HG02943 (cell line): ENCODE measurements around the gene NKD2.
A peak's percentile ranks its signal among the peaks of the same experiment; 100 is the strongest.
"Not testable (repeated sequence)": the region's sequence is repeated elsewhere in the genome, so short reads cannot be mapped to it uniquely, and the experiment has no call there.

Experiments used
- ATAC-seq: cut with Tn5 transposase; IDR thresholded peaks from one replicate; pipeline ENCODE4 v1.9.1; 2021; ENCODE audit warnings: mild to moderate bottlenecking, low read depth, moderate library complexity; ENCODE audit not compliant: unreplicated experiment

The NKD2 gene, protein sequence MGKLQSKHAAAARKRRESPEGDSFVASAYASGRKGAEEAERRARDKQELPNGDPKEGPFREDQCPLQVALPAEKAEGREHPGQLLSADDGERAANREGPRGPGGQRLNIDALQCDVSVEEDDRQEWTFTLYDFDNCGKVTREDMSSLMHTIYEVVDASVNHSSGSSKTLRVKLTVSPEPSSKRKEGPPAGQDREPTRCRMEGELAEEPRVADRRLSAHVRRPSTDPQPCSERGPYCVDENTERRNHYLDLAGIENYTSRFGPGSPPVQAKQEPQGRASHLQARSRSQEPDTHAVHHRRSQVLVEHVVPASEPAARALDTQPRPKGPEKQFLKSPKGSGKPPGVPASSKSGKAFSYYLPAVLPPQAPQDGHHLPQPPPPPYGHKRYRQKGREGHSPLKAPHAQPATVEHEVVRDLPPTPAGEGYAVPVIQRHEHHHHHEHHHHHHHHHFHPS

DNA sequence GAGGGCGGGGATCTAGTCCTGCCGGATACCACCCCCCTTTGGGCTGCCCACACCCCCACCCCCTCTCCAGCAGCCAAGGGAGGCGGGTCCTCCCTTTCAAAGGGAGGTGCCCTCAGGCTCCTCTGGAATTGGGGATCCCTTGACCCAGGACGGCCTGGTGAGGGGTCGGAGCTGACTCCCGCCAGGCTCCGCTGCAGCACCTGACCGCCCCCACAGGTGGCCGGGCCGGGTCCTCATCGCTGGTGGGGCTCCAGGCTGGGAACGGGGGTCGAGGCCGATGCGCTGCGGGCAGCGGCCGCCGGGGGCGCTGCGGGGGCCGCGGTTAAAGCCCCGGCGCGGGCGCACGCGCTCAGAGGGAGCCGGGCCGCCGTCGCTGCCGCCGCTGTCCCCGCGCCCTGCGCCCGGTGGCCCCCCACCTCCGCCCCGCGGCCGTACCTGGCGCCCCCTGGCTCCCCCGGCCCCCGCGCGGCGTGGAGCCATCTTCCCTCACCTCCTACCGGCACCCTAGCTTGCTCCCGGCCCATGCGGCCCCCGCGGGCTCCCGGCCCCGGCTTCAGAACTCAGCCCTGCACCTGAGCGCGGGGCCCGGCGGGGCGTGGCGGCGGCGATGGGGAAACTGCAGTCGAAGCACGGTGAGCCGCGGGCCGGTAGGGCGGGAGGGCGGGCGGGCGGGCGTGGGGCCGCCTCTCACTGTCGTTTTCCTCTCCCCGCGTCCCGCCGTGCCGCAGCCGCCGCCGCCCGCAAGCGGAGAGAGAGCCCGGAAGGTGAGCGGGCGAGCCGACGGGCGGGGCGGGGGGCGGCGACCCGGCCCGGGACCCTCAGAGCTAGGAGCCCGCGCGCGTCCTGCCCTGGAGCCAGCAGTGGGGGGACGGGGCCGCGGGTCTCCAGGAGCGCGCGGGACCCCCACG is at the start of gene NKD2:
Gene NKD2 (plus strand): TSS at position 352 of the 908 bp plus-strand sequence. CDS start 256 bp downstream, at position 608.
- ATAC-seq: no peak

DNA sequence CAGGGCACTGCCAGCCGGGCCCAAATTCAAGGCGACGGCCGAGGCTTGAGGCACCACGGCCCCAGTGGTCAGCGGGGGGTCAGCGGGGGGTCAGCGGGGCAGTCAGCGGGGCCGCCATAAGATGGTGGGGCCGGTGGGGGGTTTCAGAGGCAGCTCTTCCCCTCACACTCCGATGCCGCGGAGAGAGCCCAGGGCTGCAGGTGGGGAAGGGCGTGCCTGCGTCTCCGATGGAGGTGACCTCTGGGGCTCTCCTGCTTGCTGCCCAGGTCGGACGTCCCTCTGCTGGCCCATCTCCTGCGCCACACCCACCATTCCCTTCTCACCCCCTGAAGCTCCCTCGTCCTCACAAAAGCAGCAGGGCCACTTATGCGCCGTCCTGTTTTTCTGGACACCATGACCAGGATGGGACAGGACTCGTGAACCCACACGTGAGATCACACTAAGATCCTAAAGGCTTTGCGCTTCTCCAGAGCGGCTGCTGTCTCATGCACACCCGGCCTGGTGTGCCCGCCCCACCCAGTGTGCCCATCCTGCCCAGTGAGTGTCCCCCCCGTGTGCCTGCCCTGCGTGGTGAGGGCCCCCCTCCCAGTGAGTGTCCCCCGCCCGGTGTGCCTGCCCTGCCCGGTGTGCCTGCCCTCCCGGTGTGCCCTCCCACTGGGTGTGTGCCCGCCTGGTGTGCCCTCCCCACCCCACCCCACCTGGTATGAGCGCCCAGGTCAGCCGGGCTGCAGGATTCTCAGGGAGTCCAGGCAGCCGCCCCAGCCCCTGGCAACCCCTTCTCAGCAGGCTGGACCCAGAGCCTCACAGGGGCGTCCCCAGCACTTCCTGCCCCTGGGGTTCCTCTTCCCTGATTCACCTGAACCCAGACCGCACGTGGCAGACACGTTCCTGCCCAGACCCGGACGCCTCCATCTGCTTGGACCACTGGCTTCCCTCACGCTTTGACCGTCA is 48.7 kb upstream of the NKD2 start:
- ATAC-seq: no peak

DNA sequence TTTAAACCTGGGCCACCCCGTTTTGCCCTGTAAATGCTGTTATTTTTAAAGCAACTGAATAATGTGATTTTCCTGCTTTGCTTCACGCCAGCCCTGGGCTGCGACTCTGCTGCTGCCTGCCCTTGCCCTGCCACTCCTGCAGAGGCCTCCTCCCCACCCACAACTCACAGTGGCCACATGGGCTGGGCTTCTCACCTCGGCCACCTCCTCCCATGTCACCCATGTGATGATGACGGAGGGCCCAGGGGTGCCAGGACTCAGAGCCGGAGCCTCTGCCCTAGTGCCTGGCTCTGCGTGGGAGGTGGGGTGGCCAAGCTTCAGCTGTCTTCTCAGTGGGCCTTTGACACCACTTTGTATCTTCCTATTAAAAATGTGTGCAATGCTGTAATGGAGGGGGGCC is 48.1 kb upstream of the NKD2 start:
- no peak for ATAC-seq

DNA sequence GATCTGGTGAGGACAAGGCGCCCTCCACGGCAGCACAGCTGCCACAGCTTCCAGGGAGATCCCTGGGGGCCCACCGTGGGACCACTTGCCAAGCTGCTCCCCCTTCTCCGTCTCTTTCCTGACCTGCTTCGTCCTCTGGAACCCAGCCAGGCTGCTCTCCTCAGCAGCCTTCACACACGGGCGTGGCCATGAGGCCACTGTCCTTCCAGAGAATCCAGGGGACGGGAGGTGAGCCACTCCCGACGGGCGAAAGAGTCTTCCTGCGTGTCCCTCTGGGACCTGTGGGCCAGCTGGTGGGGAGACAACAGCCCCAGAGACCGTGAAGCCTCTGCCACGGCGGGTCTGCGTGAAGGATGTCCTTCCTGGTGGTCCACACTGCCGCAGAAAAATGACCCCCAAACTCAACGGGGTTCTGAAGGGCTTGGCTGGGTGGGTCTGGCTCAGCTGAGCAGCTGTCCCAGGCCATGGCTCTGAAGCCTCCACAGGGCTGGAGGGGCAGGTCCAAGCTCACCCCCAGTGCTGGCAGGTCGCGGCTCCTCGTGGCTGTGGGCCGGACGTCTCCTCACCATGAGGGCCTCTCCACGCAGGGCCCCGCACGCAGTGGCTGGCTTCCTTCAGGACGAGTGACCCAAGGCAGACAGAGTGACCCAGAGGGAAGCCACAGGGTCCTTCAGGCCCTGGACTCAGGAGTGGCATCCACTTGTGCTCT is 47.4 kb upstream of the NKD2 start:
- no peak for ATAC-seq

DNA sequence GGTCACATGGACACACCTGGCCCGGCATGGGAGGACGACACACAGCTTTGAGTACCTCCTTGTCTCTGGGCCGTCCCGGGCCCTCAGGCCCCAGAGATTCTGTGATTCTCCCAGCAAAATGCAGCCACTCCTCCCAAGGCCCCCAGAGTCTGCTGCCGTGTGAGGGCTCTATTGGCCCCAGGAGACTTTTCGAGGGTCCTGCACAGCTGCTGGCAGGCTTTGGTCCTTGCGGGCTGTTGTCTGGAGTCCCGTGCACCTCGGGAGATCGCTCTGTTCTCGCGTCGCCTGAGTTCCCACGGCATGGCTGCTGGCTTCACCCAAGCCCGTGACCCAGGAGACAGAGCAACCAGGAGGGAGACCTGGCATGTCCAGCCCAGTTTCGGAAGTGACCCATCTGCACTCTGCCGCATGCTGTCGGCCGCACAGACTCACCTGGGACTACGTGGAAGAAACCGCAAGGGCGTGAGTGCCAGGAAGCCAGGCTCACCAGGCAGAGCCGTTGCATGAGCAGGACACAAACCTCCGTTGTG is 46.8 kb upstream of the NKD2 start:
- no peak for ATAC-seq

DNA sequence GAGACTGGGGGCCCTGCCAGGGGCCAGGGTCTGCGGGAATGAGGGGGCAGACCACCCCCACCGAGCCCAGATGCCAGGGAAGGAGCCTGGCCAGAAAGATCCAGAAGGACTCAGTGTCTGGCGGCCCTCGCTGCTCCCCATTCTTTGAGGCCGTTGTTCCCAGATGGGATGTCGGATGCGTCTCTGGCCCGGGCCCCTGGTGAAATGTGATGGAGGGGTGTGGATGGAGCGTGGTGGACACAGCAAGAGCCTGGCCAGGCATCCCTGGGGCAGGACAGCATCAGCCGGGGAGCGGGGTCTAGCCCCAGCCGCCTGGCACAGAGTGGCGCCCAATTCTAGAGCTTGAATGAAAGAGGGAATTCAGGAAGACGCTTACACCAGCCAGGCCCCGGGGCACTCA is 46.2 kb upstream of the NKD2 start:
- ATAC-seq: no peak

DNA sequence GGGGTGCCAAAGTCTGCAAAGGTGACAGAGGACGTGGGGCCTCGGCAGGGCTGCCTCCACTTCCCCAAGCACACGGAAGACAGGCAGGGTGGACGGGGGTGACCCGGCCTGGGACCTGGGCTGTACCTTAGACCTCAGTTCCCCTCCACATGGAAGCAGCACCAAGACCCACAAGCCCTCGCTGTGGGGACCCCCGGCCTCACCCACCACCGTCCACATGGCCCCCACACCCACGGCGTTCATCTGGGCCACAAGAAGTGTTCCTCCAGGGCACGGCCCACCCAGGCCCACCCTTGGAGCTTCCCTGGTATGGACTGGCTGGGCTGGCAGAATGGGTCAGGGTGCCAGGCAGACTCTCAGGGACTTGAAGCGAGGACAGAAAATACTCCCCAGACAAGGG is 45.8 kb upstream of the NKD2 start:
- ATAC-seq: no peak

DNA sequence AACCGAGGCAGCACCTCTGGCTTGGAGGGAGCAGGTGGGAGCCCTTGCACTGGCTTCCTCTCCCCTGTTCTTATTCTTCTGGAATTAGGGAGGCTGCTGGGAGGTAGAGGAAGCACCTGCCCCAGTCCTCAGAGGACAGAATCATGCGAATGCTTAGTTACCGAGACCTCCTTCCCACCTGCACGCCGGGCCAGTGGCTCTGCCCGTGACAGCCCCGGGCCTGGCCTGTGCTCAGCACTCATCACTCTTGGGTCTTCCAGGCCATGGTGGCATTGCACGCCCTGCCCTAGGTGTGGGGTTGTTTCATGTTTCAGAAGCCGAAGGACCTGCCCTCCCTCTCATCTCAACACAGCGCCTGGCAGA is 45.3 kb upstream of the NKD2 start:
- peak; percentile 36 for ATAC-seq

DNA sequence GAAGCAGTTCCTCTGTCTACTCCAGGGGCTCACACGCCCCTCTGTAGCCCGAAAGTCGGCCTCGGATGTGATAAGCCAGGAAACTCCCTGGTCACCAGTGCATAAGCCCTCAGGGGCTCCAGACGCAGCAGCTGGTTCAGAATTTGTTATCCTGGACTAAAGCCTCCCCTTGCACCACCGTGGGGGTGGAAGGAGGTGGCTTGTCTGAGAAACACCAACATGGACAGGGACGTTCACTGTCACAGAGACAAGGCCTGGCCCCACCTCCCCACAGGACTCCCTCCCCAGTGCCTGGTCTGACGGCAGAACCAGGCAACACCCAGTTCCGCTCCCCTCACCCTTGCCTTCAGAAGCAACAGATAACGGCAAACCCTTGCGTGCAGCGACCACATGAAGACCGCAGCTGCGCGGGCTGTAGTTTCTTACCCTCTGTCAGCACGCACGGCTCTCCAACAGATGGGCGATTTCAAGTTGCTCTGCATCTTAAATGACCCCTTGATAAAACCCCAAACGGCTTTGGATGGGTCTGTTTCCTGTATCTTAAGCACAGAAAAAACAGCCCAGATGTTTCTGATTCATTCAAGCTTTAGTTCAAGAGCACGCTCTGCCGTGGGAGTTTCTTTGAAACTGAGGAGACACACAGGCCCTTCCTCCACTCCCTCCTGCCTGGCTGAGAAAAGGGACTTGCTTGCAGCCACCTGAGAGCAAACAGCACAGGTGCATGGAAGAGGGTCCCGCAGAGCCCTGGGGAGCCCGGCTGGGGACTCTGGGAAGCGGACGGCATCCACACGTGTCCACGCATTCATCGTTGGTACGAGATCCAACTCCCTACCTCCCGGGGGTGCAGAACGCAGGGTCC is 44.7 kb upstream of the NKD2 start:
- ATAC-seq: peak; percentile 72

DNA sequence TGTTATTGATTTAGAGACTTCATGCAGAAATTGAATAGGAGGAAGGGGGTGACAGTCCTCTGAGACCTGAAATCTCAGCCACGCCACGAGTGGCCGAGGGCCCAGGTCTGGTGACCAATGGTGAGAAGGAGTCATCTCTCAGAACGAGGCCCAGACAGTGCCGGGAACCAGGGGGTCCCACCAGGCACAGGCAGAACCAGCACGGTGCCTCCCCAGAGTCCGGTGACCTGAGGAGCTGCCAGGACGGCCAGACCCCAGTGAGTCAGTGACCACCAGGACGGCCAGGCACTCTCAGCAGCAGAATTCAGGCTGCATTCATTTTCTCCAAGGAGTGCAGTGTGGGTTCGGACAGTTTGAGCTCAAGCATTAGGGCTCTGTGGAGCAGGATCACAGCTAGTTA is 43.8 kb upstream of the NKD2 start:
- no peak for ATAC-seq

DNA sequence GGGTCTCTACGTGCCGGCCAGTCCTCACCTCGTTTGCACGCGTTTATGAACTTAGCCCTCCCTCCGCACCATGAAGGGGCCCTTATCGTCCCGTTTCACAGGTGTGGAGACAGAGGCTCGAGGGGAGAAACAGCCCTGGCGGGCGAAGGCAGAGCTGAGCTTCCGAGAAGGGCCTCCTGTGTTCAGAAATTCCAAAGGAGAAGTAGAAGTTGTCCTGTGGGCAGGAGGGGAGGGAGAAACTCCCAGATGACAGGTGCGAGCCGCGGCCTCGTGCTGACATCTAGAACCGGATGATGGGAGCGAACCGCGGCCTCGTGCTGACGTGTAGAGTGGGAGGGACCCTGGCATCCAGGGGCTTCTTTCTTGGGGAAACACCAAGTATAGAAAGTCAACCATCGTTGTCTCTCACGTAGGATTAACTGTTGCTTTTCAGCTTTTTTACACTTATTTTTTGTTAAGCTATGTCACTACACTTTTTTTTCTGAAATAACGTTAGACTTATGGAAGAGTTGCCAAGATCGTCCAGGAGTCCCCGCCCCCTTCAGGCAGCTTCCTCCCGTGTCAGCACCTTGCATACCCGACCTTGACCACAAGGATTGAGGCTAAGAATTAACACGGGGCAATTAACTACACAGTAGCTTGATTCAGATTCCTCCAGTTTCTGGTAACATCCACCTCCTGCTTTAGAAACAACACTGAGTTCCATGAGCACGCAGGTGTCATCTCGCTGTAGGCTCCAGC is 42.8 kb upstream of the NKD2 start:
- ATAC-seq: no peak

DNA sequence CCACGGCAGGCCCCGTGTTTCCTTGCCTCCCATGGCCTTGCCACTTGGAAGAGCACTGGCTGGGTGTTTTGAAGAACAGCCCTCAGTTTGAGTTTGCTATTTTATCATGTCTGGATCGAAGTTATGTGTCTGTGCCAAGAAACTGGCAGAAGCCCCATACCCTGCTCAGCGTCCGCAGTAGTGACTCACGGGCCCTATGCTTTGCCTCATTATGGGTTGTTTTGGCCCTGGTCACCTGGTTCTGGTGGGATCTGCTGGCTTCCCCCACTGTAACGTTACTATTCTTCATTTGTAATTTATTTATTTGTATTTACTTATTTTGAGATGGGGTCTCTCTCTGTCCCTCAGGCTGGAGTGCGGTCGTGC is 42.3 kb upstream of the NKD2 start:
- ATAC-seq: no peak

DNA sequence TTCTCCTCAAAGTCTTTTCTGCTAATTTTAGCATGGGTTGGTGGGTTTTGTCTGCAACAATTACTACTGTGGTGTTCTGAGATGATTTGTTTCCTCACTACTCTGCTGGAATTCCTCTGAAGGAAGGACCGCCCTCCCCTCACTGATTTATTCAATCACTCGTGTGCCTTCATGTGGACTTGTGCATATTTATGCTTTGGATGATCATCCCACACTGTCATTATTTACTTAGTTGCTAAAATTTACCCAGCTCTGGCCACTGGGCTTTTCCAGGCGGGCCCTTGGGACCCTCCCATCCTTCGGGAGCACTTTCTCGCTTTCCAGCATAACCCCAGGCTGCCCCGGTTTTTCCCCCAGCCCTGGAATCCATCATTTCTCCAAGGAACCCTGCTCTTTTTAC is 41.7 kb upstream of the NKD2 start:
- ATAC-seq: no peak

DNA sequence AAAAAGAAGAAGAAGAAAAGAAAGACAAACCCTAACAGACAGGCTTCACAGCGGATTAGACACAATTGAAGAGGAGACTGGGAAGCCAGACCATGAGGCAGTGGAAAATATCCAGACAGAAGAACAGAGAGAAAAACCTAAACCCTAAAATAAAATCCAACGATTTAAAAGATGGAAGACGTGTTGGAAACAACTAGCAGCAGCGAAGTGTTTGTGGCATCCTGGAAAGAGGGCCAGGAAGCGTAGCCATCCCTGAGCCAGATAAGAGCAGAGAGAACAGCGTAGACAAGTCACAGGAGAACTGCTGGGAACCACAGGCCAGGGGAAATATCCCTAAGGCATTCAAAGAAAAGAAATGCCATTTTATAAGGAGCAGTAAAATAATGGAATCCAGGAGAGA is 39.7 kb upstream of the NKD2 start:
- ATAC-seq: no peak

DNA sequence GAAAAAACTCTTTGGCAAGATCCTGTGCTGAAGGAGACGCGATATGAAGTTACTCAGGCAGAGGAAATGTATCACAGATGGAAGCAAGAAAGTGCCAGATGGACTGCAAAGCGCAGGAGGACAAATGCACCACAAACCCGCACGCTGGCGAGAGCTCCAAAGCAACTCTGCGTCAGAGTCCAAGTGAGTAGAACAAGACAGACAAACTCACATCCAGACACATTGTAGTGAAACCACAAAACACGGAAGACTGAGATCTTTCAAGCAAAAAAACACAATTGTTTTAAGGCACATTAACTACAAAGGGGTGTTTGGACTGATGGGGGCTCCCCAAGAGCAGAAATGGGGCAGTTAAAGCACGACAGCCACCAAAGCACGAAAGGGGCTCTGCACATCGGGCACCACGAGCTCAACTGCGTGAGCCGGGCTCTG is 39.2 kb upstream of the NKD2 start:
- ATAC-seq: no peak

DNA sequence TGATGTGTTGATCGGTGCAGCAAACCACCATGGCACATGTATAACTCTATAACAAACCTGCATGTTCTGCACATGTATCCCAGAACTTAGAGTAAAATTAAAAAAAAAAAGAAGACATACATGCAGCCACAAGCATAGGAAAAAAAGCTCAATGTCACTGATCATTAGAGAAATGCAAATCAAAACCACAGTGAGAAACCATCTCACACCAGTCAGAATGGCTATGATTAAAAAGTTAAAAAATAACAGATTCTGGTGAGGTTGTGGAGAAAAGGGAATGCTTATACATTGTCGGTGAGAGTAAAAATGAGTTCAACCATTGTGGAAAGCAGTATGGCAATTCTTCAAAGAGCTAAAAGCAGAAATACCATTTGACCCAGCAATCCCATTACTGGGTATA is 36.0 kb upstream of the NKD2 start:
- not testable (repeated sequence) for ATAC-seq

DNA sequence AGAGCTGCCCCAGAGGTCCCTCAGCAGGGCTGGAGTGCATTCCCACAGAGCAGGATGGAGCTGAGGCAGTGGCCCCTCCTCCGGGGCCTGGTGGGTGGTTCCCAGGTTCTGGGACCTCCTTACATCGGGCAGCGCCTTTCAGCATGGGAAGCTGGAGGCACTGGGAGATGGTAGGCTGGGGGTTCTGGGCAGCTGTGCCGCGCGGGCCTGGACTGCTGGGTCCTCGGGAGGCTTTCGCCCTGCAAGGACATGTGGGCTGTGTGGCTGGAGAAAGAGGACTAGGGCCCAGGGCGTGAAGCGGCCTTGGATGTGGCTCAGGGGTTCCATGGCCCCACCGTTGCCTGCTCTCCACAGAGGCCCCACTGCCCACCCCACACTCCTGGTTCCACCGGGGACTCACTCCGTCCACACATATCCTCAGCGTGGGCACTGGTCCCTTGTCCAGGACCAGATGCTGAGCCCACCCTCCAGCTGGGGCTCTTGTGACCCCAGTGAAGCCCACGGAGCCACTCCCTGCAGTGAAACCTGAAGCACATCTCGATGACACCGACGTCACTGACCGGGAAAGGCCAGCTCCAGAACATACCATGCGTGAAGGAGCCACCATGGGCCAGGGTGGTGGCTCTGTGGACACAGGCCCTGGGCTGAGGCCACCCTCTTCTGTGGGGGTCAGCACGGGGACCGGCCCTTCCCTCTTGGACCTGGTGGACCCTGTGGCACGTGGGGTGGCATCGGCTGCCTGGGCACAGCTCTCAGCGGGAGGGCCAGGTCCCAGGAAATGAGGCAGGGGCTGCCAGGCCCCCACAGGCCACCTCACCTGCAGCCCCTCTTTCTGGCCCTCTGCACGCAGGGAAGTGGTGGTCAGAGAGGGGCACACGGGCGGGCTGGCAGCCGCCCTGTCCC is 31.5 kb upstream of the NKD2 start:
- ATAC-seq: no peak
